Tongue (tissue), 3 donors: Measurements from ENCODE around the gene IFITM5. TPM values are rescaled to one million over a fixed set of nuclear protein-coding genes. Genes with fewer than 3 reads are reported as not detected.

Experiments
- DNase-seq: peaks from one replicate; pipeline ENCODE4 v3.0.0-alpha.2; 2015
- small RNA-seq: library from RNA; depleted of rRNA; stranded (forward); fragments of <200 nt; gene quantifications from one replicate; pipeline ENCODE3, GENCODE V24; 2014; ENCODE audit warnings: low replicate concordance
- total RNA-seq: library from RNA; depleted of rRNA; stranded (reverse); fragments of >200 nt; gene quantifications from one replicate; pipeline ENCODE4 v1.2.3, GENCODE V29; 2014

The IFITM5 gene
- total RNA-seq, 1 donor from 2014 or later = not detected

GRCh38 chr11:266676-267439, 32.5 kb downstream of the IFITM5 start:
- no peak for DNase-seq

DNA sequence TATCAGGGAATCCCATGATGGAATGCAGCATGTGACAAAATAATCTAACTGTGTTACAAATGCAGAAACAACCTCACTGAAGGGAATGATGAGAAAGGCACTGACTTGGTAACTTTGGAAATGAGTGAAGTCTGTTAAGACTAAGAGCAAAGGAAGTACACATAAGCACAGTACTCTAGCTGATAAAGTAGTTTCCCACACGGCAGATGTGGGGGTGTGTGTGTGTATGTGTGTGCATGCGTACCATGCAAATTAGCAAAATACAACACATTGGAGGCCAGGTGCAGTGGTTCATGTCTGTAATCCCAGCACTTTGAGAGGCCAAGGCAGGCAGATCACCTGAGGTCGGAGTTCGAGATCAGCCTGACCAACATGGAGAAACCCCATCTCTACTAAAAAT, 37.7 kb downstream of the IFITM5 start:
- DNase-seq = no peak

- no peak for DNase-seq
These were observed 39.9 kb downstream of the IFITM5 start for GRCh38 chr11:259413-259812.

DNA sequence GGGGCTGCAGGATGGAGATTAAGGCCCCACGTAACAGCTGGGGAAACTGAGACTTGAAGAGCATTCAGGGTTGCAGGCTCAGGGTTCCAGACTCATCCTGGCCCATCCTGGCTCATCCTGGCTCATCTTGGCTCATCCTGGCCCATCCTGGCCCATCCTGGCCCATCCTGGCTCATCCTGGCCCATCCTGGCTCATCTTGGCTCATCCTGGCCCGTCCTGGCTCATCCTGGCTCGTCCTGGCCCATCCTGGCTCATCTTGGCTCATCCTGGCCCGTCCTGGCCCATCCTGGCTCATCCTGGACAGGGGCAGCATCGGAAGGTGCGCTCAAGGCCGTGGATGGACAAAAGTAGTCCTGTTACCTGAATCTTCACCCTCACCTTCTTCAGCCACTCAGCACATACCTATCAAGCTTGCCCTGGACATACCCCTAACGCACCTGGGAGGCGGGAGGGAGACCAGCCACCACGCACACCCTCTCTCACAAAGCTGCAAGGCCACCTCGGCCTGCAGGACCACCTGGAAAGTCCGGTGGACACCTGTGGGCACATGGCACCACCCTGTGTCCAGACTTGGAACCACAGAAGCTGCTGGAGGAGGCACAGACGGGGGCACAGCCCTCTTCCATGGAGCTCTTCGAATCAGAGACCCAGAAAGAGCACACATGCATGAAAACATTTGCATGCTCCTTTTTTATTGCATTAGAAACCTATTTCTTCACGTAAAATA, 41.4 kb downstream of the IFITM5 start:
- DNase-seq = no peak

GRCh38 chr11:256952-257737, 42.2 kb downstream of the IFITM5 start:
- no peak for DNase-seq

DNA sequence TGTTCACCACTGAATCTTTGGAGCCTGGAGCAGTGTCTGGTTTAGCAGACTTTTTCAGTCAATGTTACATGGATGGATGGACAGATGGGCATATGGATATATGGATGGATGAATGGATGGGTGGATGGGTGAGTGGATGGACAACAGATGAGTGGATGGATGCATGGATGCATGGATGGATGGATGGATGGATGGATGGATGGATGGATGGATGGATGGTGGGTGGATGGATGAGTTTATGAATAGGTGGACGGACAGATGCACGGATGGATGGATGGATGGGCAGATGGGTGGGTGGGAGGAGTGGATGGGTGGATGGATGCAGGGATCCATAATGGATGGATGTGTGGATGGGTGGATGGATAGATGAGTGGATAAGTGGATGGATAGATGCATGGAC, 43.5 kb downstream of the IFITM5 start:
- DNase-seq = no peak

GRCh38 chr11:255176-255575, 44.1 kb downstream of the IFITM5 start:
- no peak for DNase-seq

- DNase-seq = no peak
These were observed 45.4 kb downstream of the IFITM5 start for GRCh38 chr11:253886-254270.

GRCh38 chr11:253160-253885, 46.0 kb downstream of the IFITM5 start:
- no peak for DNase-seq

- DNase-seq = no peak
These were observed 46.7 kb downstream of the IFITM5 start for GRCh38 chr11:252666-253065.

DNA sequence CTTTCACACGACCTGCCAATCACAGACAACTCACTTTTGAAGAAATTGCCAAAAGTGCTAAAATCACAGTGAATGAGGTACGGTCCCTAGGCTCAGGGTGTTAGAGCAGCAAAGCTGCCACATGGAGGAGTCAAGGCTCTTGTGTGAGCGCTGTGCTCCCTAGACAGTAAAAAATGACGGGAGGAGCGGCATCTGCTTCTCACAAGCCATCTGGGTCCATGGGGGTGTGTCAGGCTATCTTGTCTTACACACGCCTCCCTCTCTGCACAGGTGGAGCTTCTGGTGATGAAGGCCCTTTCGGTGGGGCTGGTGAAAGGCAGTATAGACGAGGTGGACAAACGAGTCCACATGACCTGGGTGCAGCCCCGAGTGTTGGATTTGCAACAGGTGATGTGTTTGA, 47.8 kb downstream of the IFITM5 start:
- DNase-seq = no peak

DNA sequence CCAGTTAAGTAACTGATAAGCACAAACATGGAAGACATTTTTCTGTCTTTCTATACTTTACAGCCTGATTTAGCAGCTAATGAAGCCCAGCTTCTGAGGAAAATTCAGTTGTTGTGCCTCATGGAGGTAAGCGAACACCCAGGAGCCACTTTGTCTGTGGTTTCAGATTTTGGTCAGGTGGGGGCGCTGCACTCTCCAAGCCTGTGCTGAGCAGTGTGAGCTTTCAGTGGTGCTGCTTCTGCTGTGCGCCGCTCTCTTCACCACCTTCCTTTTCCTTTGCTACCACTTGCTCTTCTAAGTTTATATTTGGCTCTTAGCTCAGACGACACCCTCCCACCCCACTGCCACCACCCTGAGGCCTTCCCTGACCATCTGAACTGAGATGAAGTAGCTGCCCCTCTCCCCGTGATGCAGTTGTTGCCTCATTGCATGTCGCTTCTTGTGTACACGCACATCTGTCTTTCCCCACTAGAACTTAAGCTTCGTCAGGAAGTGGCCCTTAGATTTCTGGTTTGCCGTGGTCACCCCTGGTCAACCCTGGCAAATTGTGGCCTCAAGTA, 48.5 kb downstream of the IFITM5 start:
- DNase-seq = peak; percentile 60

- DNase-seq = no peak
These were observed 49.1 kb downstream of the IFITM5 start for GRCh38 chr11:250274-250673.

DNA sequence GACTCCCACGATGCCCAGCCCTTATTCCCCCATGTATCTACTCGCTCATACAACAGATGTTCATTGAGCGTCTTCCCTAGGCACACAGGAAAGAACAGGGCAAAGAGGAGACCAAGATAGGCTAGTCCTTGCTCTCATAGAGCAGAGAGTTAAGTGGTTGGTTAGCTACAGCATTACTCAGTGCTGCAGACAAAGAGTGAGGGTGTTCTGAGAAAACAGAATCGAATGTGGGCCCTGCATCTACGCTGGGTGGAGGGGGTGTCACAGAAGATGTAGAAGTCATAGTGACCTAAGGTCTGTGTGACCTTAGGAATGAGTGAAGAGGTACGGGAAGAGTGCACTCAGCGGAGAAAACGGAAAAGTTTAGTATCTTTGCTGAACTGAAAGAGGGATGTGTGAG, 50.3 kb downstream of the IFITM5 start:
- DNase-seq = no peak

Small RNA genes lying within 50 kb of the gene (small RNA-seq; reads per million reads assigned to genes)
- not detected for gene AC136475.6

Other genes starting within 250 kb of the IFITM5 start
- not detected for gene SCGB1C1, start 106.4 kb downstream of the IFITM5 start, total RNA-seq
- gene BET1L, start 92.1 kb downstream of the IFITM5 start, total RNA-seq = 14.7 TPM
- 76.2 TPM for gene RIC8A, start 91.8 kb downstream of the IFITM5 start, total RNA-seq
- gene SIRT3, start 63.2 kb downstream of the IFITM5 start, total RNA-seq = 14.0 TPM
- 95.1 TPM for gene PSMD13, start 62.5 kb downstream of the IFITM5 start, total RNA-seq
- gene NLRP6, start 21.1 kb downstream of the IFITM5 start, total RNA-seq = not detected
- gene PGGHG, start 10.4 kb downstream of the IFITM5 start, total RNA-seq = 14.0 TPM
- gene IFITM2, start 8.3 kb upstream of the IFITM5 start, total RNA-seq = 9.7 TPM
- 4.2 TPM for gene IFITM1, start 14.5 kb upstream of the IFITM5 start, total RNA-seq
- 34.9 TPM for gene IFITM3, start 21.3 kb upstream of the IFITM5 start, total RNA-seq
- gene B4GALNT4, start 70.0 kb upstream of the IFITM5 start, total RNA-seq = 22.9 TPM
- gene PKP3, start 94.7 kb upstream of the IFITM5 start, total RNA-seq = 39.2 TPM
- 10.7 TPM for gene SIGIRR, start 115.5 kb upstream of the IFITM5 start, total RNA-seq
- 2.1 TPM for gene ANO9, start 142.5 kb upstream of the IFITM5 start, total RNA-seq
- 20.1 TPM for gene PTDSS2, start 150.8 kb upstream of the IFITM5 start, total RNA-seq
- gene RNH1, start 207.7 kb upstream of the IFITM5 start, total RNA-seq = 155 TPM
- 50.7 TPM for gene HRAS, start 236.1 kb upstream of the IFITM5 start, total RNA-seq
- gene LRRC56, start 238.0 kb upstream of the IFITM5 start, total RNA-seq = 2.1 TPM